Frontal cortex (tissue), 4 donors: ENCODE results near the gene FBXO44. TPM values are rescaled to one million over a fixed set of nuclear protein-coding genes. Genes with fewer than 3 reads are reported as not detected.

Source experiments
- DNase-seq, 2 donors: peaks; one replicate each; pipeline ENCODE4 v3.0.0; 2012; ENCODE audit warnings: low spot score in 2 of 2
- FAIRE-seq: peaks from 2 replicates; lab custom pipeline; 2012; peaks lifted over from hg19 to GRCh38; lab: Jason Lieb, UNC
- total RNA-seq: library from RNA; depleted of rRNA; stranded (reverse); fragments of >200 nt; gene quantifications from one replicate; pipeline ENCODE4 v1.2.3, GENCODE V29; 2014
- donor health status: control.
- donor health status: control.
- donor health status: control.

FBXO44 gene
- total RNA-seq, 1 donor from 2014 or later = 33.0 TPM

DNA sequence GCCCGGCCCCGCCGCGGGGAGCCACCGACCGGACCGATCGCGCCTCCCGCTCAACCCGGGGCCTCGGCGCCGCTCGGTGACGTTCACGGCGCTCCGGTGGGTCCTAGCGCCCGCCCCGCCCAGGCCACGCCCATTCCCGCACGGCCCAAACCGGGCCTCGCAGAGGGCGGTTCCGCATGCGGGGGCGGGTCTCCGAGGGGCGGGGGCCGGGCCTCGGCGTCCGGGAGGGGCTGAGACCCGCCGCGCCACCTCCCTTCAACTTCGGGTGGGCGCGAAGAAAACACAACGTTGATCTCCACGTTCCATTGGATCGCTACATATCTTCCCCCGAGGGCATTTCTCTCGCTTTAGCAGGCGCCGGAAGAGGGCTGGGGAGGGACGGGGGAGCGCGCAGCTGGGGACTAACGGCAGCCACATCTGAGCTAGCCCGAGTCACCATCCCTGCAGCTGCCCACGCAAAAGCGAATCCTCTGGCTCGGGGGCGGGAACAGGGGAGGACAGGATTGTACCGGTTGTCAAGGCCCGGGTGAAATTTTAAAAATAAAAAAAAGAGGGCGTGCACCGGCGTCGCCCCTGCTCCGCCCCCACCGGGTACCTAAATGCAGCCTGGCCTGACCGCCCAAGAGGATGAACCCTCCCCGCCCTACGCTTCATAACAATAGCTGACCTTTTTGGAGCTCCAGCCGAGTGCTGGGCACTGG, 26.5 kb downstream of the FBXO44 start, which contains the start of gene MAD2L2:
MAD2L2 (minus strand) TSS at position 78 of the 701 bp plus-strand sequence. CDS start 547 bp downstream, outside the sequence.
- FAIRE-seq = no peak
- DNase-seq = peak; percentile 96 to 97

DNA sequence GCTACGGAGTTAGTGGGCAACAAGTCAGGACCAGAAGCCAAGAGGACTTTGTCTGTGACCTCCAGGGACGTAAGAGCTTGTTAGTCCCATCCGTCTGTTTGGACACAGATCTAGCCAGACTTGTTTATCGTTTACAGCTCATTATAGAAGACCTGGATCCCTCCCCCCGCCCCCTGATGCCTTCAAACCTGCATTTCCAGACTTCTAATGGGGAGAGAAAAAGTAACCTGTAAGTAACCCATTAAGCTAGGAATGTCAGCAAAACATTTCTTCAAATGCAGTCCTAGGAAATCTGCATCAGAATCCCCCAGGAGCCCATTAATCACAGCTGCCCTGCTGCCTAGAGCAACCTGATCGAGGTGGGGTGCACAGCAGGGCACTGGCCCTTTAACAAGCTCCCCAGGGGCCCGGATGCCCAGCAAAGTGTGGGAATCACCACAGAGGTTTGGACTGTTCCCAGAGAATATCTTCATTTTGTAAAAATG, 27.7 kb downstream of the FBXO44 start:
- FAIRE-seq = no peak
- no peak for DNase-seq

DNA sequence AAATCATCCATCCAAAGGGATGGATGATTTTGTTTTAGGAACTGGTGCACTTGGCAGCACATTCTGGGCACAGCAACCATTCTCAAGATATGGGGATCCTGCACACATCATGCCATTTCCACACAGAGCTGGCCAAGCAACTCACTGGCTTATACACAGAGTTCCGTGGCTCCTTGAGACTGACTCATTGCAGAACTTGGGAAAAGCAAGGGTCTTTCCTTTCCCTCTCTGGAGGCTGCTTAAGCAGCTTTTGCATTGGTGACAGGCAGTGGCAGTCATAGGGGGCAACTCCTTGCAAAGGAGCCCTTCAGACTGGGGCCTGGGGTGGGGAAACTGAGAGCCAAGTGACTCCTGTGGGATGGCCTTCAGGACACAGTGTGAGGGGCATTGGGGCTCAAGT, 28.1 kb downstream of the FBXO44 start:
- no peak for FAIRE-seq

DNA sequence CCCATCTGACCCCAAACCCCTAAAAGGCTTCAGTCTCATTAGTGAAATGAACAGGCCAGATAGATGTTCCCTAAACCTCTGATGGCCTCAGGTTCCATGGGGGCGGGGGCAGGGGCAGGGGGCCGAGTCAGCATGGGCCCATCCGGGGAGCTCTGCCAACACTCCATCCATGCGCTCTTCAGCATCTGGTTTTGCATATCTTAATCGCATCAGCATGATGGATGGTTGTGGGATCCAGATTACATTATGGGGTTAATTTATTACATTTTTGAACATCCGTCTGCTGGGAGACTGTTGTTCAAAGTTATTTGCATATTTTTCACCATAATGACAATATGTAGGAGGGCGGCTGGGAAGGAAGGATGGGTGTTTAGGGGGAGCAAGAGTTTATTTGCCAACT, 29.4 kb downstream of the FBXO44 start:
- no peak for FAIRE-seq
- DNase-seq = no peak

More for the DNA sequence above, 28.1 kb downstream of the FBXO44 start:
- no peak for DNase-seq

DNA sequence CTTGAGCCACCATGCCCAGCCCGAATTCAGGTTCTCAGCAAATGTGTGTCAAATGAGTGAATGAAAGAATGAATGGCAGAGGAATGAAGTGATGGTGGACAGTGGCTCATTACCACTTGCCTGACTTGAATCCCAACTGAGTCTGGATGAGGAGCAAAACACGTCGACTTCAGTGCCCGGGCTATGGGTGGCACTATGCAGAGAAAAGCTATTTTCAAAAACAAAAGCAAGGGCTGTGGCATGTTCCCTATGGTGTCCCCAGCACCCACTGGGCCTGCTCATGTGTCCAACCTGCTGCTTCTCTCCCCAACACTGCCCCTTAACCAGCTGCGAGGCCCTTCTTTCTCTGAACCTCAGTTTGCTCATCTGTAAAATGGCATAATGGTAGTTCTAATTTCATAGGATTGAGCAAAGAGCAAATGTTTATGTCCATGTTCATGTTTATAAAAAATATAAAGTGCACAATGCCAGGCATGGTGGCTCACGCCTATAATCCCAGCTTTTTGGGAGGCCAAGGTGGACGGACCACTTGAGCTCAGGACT, 30.6 kb downstream of the FBXO44 start:
- DNase-seq = no peak
- FAIRE-seq = no peak

DNA sequence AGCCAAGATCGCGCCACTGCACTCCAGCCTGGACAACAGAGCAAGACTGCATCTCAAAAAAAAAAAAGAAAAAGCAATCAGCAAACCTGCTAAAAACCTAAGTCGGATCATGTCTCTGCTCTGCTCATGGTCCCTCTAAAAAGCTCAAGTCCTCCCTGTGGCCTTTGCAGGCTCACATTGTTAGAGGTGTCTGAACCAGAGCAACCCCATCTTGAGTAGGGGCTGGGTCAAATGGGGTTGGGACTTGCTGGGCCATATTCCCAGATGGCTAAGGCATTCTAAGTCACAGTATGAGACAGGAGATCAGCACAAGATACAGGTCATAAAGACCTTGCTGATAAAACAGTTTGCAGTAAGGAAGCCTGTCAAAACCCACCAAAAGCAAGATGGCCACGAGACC, 33.8 kb downstream of the FBXO44 start:
- DNase-seq = no peak
- FAIRE-seq = no peak

DNA sequence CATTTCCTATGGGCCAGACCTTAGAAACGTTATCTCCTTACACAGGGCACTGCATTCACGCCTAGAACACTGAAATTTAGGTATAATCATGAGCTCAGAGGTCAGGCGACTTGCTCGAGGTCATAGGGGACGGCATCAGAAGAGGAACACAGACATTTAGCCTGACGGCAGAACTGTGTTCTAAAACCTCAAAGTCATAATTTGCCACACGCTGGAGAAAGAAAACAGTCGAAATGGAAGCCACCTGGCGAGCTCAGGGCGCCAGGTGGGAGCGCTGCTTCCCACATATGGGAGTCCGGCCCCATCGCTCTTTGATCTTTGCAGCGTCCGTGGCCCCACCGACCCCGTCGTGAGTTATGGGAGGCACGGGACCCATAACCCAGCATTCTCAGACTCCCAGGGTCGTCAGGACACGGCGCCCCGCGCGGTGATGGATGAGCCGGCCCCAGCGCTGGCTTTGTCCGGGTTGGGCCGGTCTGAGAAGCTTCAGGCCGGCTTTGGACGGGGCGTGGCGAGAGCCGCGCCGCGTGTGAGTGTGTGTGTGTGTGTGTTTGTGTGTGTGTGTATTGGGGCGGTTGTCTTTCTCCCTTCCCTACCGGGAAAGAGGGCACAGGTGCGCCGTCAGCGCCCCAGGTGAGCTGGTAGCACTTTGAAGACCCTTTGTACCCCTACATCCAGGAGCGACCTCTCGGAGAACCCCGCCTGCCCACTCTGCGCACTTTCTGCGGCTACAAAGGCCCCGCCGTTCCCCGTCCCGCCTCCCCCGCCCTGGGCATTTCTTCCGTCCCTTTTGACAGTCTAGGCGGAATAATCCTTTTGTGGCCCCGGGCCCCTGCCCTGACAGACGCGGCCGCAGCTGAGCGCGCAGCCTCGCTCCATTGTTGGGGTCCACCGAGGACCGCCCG, 36.0 kb downstream of the FBXO44 start:
- no peak for FAIRE-seq
- no peak for DNase-seq

DNA sequence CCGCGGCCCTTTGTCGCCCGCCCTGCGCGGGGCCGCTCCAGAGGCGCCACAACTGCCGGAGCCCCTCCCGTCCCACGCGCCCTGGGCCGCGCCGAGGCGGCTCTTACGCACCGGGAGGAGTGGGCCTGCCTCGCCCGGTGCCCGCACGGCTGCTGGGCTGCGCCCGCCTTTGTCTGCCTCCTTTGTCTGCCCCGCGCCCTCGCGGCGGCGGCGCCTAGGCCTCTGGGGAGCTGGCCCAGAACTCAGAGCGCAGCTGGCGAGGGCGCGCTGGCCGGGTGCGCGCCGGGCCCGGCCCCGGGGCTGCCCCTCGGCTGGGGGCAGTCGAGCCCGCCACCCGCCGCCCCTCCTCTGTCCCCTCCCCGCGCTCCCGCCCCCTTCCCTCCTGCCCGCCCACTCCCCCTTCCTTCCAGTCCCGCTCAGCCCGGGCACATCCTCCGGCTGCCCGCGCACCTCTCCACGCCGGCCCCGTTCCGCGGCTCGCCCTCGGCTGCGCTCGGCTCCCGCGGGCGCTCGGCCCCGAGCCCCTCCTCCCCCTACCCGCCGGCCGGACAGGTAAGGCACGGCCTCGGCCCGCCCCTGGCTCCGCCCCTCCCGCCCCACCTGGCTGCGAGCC, 36.7 kb downstream of the FBXO44 start, which contains the start of gene DRAXIN:
DRAXIN (plus strand) TSS at position 409 of the 613 bp plus-strand sequence. CDS start 14,549 bp downstream, outside the sequence.
- FAIRE-seq (no peak), DNase-seq (peak in 1 of 2 donors; percentile 60)

DNA sequence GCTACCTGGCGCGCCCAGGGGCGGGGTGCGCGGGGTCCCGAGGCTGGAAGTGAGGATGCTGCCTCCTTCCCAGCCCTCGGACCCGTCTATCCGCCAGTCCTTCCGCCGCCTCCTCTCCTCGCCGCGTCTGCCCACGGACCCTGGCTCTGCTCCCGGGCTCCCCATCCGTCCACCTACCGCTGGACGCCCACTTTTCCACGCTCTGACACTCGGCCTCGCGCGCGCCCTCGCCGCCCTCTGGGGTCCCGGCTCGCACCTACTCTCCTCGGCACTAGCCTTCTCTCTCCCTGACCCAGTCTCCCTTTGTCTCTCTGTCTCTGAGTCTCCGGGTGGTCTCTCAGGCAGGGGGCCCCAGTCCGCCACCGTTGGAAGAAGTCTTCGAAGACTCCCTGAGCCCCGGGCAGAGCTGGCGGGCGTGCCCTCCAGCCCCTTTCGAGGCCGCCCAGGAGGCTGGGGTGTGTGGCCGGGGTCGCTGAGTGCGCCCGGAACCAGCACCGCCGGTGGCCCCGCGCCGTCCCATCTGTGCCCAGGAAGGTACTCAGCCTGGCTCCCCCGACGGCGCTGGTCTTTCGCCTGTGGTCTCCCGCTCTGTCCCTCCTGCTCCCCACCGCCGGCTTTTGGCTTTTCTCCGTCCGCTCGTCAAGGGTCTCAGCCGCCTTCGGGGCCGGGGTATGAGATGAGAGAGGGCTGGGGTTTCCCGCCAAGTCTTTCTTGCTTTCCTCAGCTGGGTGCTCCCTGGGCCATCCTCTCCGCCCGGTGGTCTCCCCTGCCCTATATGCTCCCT, 37.4 kb downstream of the FBXO44 start:
- no peak for DNase-seq
- FAIRE-seq = no peak

DNA sequence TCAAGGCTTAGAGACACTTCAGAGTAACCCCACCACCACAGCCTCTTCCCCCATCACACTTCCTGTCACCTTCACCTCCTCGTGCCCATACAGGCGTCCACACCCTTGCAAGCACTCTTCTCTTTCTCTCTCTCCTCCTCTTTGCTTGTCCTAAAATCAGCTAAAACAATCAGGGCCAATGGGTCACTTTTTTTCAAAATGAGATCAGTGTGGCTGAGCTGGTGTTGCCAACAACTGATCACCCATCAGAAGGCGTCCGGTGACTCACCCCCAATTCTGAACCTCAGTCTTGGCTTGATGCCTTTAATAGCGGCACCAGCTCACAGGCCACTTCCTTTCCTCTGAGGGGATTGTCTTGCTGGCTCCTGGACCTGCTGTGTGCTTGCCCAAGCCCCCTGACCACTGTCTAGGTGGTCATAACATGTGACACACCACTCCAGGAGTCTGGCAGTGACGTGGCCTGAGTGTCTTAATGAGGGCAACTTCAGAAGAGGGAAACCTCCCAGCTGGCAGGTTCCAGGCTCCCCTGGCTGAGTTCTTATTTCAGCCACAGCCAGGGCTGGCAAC, 38.4 kb downstream of the FBXO44 start:
- DNase-seq (peak in 1 of 2 donors; percentile 68), FAIRE-seq (no peak)

DNA sequence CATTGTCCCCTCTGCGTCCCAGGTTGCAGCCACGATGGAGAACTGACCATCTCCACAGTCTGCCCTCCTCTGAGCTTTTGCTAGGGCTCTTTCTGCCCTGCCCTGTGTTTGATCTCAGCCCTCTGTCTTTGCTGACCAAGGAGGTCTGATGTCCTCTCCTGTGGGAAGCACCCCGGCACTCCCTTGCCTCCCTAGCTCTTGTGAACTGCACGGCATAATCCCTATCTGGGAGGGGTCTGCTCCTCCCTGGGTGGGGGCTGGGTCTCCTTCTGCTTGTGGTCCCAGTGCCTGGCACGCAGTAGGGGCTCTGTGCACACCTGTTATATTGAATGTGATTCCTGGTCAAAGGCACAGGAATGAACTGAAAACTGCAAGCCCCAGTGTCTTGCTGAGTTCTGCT, 39.2 kb downstream of the FBXO44 start:
- FAIRE-seq = no peak
- no peak for DNase-seq

DNA sequence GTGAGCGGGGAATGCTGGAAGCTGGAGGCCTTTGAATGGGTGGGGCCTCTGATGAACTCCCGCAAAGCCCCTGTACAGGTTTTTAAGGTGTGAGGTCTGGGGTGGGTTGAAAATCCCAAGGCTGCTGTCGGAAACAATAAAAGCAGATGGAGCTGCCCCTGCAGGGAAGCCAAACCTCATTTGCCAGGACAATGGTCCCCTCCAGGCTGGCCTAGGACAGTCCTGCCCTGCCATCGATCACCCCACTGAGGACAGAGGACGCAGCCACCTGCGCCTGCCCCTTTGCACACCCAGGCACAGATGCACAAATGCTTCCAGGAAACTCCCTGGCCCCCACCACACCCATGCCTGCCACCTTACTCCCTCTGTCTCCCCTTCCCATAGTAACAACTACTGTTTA, 41.2 kb downstream of the FBXO44 start:
- no peak for FAIRE-seq
- no peak for DNase-seq

DNA sequence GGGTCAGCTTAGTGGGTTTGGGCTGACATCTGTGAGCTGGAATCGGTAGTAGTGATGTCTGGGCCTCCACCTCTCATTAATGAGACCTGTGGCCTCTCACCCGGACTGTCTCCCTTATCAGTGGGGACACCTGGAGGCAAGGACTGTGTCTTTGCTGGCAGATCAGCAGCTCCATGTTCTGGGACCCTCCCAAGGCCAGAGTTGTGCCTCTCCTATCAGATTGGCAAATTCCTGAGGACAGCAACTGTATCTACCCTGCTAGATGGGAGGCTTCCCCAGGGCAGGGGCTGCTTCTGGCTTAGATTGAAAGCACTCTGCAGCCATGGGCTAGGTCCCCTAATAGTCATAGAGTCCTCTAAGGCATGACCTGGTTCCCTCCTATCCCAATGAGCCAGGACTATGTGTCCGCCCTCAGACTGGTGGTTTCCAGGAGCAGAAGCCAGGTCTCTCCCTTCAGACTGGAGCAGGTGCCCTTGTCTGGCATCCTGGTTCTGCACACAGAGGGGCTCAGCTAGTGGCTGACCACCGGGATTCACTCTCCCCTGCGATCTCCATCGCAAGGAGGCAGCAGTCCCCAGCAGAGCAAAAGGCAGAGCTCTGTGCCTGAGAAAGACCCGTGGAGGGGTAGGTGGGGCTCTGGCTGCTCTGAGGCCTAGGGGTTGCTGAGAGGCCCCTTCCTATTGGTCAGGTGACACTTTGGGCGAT, 42.7 kb downstream of the FBXO44 start:
- DNase-seq = no peak
- no peak for FAIRE-seq

DNA sequence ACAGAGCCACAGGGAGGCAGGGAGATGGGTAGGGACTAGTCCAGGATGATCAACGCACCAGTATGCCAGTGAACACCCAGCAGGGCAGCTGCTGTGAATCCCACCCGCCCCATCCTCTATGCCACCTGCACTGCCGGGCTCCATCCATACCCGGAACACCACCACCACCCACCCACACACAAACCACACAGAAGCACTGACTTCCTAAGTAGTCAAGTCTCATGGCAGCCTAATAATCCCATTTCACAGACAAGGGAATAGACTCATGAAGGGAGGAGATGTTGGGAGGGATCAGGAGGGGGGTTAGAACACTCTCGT, 43.2 kb downstream of the FBXO44 start:
- DNase-seq = no peak
- FAIRE-seq = no peak

DNA sequence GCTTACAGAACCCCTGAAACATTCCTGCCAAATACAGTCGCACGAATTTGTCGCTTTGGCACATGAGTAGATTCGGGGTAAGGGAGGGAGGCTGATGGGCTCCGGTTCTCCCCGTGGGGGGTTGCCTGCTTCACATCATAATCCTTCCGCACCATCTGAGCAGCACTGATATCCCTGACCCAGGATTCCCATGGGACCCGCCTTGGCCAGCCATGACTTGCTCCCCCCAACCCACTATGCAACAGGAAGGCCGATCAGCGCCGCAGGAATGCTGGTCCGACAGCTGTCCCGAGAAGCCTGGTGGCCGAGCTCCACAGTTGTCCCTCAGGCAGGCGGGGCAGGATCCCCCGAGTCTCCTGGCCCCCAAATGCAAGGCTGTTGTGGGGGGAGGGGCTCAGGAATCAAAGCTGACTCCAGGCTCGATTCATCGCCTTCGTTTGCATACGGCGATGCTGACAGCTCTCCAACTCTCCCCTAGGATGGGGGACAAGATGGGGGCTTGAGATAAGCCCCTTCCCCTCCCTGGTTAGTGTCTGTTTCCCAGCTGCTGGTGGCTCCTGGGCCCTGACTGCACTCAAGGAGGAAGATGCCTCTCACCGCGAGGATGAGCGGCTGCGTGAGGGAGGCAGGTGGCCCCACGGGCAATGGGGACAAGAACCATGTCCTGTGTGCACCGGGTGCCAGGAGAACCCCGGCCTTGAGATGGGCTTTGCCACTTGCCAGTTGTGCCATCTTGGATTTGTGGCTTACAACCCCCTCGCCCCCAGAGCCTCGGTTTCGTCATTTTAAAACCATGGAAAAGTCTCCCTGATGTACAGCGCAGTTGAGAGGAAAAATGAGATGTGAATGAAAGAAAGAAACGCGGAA, 46.2 kb downstream of the FBXO44 start:
- DNase-seq (no peak), FAIRE-seq (no peak)

DNA sequence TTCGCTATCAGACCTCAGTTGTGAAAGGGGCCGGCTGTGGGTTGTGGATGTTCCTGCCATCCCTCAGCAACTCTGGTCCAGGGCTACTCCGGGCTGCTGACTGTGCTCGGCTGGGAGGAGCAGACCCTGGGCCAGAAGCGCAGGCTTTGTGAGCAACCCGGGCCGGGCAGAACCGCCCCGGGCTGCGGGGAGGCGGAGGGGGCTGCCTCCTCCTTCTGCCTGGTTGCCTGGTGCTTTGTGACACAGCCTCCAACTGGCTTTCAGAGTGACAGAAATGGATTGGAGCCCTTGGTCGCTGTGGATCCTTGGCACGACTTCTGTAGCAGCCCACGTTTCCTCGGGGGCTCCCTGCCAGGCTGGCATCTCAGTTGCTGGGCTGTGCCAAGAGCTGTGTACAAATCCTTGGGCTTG, 46.9 kb downstream of the FBXO44 start:
- no peak for FAIRE-seq

DNA sequence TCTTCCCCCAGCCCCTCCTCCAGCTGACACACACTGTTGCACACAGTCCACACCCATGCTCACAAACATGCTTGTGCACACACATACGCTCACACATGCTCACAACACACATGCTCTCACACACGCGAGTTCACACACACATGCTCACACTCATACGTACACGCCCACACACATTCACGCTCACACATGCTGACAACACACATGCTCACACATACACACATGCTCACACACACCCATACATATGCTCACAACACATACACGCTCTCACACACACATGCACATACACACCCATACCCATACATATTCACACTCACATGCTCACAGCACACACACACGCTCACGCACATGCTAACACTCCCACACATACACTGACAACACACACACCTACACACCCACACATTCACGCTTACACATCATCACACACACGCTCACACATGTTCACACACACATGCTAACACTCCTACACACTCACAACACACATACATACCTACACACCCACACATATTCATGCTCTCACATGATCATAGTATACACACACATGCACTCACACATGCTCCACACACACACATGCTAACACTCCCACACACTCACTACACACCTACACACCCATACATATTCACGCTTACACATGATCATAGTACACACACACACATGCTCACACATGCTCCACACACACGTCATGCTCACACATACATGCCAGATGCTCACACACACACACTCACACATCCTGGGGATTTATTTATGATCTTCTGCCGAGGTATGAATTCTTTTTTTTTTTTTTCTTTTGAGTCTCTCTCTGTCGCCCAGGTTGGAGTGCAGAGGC, 47.5 kb downstream of the FBXO44 start:
- FAIRE-seq (no peak), DNase-seq (no peak)

More for the DNA sequence above, 46.9 kb downstream of the FBXO44 start:
- DNase-seq = peak; percentile 68 to 82
